ENCODE data around the gene ZDHHC4. TPM values are rescaled to one million over a fixed set of nuclear protein-coding genes. Genes with fewer than 3 reads are reported as not detected.

Gene ZDHHC4
- total and polyA plus RNA-seq, 2 donors (not counting 3 experiments of a cell fraction or from before 2014, with no cell fraction given) = 29.9 to 122 TPM

- TF ChIP-seq MYC (IDR thresholded peaks at IDR 0.05; ENCODE audit: low read depth, low read length) (no peak), FOS (IDR thresholded peaks at IDR 0.05; ENCODE audit: borderline replicate concordance, insufficient read depth, low read length) (no peak), MAX (IDR thresholded peaks at IDR 0.05; ENCODE audit: insufficient read depth, insufficient read length) (no peak), EZH2 (IDR thresholded peaks at IDR 0.05; ENCODE audit: borderline replicate concordance, low read depth, low read length, severe bottlenecking) (no peak), POLR2A (IDR thresholded peaks at IDR 0.05; ENCODE audit: low read depth, low read length) (no peak)
- no peak for DNase-seq (ENCODE audit: low read depth, low spot score)
- no peaks in the 10 kb centered on the region for H3K9me1 ChIP-seq (replicated peaks; ENCODE audit: control insufficient read depth, extremely low read depth, insufficient read depth, low read length)
- H3K4me1 ChIP-seq (ENCODE audit: control insufficient read depth, extremely low read depth, insufficient read depth, low read length) = no peaks in the 10 kb centered on the region
- FAIRE-seq = no peak
- H3K79me2 ChIP-seq (ENCODE audit: control insufficient read depth, insufficient read depth, low read length) = no peaks in the 10 kb centered on the region
- POLR2A ChIA-PET = no interaction called here
- H3K27me3 ChIP-seq (ENCODE audit: control insufficient read depth in 2 of 2, insufficient read depth in 2 of 2, low read length in 2 of 2) = peaks cover 18 to 24% of the 10 kb centered on the region in 2 experiments
- no peak within 1 kb of the TSS for H3K9ac ChIP-seq (replicated peaks; ENCODE audit: extremely low read depth, insufficient read depth, low read length)
- no peaks in the 10 kb centered on the region for H4K20me1 ChIP-seq (replicated peaks; ENCODE audit: control insufficient read depth, extremely low read depth, insufficient read depth, low read length)
- no peaks in the 10 kb centered on the region for H3K9me3 ChIP-seq (replicated peaks; ENCODE audit: control insufficient read depth, insufficient read depth, low read length)
- dilution Hi-C loops (cut with MboI; ENCODE audit: extremely low pct_ligation_motif_present, low sequenced_read_pairs) (no loop called here), intact Hi-C loops (cut with micrococcal nuclease) (no loop called here)
- no peaks in the 10 kb centered on the region for H3K36me3 ChIP-seq (ENCODE audit: control insufficient read depth in 2 of 2, extremely low read depth in 1 of 2, insufficient read depth in 2 of 2, low read length in 2 of 2)
- H3K4me3 ChIP-seq (replicated peaks in 1 of 3; ENCODE audit: insufficient read depth in 1 of 3, low read depth in 1 of 3, low read length in 3 of 3) = peak within 1 kb of the TSS in 2 of 3 experiments; percentile 27 to 37
- no TSS peak for BruUV-seq (replicated peaks)
- H2AFZ ChIP-seq (ENCODE audit: low read depth, low read length) = peak within 1 kb of the TSS; percentile 38
- no peak within 1 kb of the TSS for H3K27ac ChIP-seq (ENCODE audit: insufficient read depth, low read depth, low read length)
- peak within 1 kb of the TSS; percentile 23 for H3K4me2 ChIP-seq (ENCODE audit: insufficient read depth, low read length)
- CTCF ChIA-PET = no interaction called here
Observed at GRCh38 chr7:6614953-6615722, 37.9 kb downstream of the ZDHHC4 start, which contains the start of gene ZNF853. Gene ZNF853, plus strand, starts transcription at chr7:6615610. Its CDS starts 565 bp downstream, at chr7:6616175.

GRCh38 chr7:6615723-6616555 lies 38.7 kb downstream of the ZDHHC4 start:
- peaks cover 18 to 24% of the 10 kb centered on the region in 2 experiments for H3K27me3 ChIP-seq (ENCODE audit: control insufficient read depth in 2 of 2, insufficient read depth in 2 of 2, low read length in 2 of 2)

More at GRCh38 chr7:6615723-6616555, 38.7 kb downstream of the ZDHHC4 start:
- BruUV-seq (replicated peaks) = no TSS peak
- intact Hi-C loops (cut with micrococcal nuclease) = no loop called here
- FAIRE-seq = no peak
- peak overlapping the region; percentile 23 for H3K4me2 ChIP-seq (ENCODE audit: insufficient read depth, low read length)
- no peaks in the 10 kb centered on the region for H3K4me1 ChIP-seq (ENCODE audit: control insufficient read depth, extremely low read depth, insufficient read depth, low read length)
- no peaks in the 10 kb centered on the region for H4K20me1 ChIP-seq (replicated peaks; ENCODE audit: control insufficient read depth, extremely low read depth, insufficient read depth, low read length)
- no peak for DNase-seq (ENCODE audit: low read depth, low spot score)
- H3K4me3 ChIP-seq (replicated peaks in 1 of 3; ENCODE audit: insufficient read depth in 1 of 3, low read depth in 1 of 3, low read length in 3 of 3) = peak overlapping the region in 1 of 3 experiments; percentile 31
- dilution Hi-C loops (cut with MboI; ENCODE audit: extremely low pct_ligation_motif_present, low sequenced_read_pairs) = no loop called here
- ChIA-PET POLR2A (no interaction called here), CTCF (no interaction called here)
- no peaks in the 10 kb centered on the region for H3K9me3 ChIP-seq (replicated peaks; ENCODE audit: control insufficient read depth, insufficient read depth, low read length)
- H2AFZ ChIP-seq (ENCODE audit: low read depth, low read length) = peak overlapping the region; percentile 38
- TF ChIP-seq EZH2 (IDR thresholded peaks at IDR 0.05; ENCODE audit: borderline replicate concordance, low read depth, low read length, severe bottlenecking) (peak; percentile 67), JUN (IDR thresholded peaks at IDR 0.05; ENCODE audit: borderline replicate concordance, insufficient read depth, insufficient read length, low read depth) (no peak)
- H3K9ac ChIP-seq (replicated peaks; ENCODE audit: extremely low read depth, insufficient read depth, low read length) = no peak overlapping the region
- no peaks in the 10 kb centered on the region for H3K79me2 ChIP-seq (ENCODE audit: control insufficient read depth, insufficient read depth, low read length)
- no peaks in the 10 kb centered on the region for H3K9me1 ChIP-seq (replicated peaks; ENCODE audit: control insufficient read depth, extremely low read depth, insufficient read depth, low read length)
- no peaks in the 10 kb centered on the region for H3K36me3 ChIP-seq (ENCODE audit: control insufficient read depth in 2 of 2, extremely low read depth in 1 of 2, insufficient read depth in 2 of 2, low read length in 2 of 2)
- no peak overlapping the region for H3K27ac ChIP-seq (ENCODE audit: insufficient read depth, low read depth, low read length)

Measured in endothelial cell of umbilical vein (primary cell).